ENCODE data around the gene PNPLA4. TPM values are rescaled to one million over a fixed set of nuclear protein-coding genes. Genes with fewer than 3 reads are reported as not detected.

PNPLA4 gene
- total and polyA plus RNA-seq, 2 of the 4 experiments (the other 2 are of a cell fraction) = 14.3 to 15.7 TPM

- in situ Hi-C loops (cut with MboI; ENCODE audit: low sequenced_read_pairs) (no loop called here), intact Hi-C loops (cut with micrococcal nuclease) (no loop called here), dilution Hi-C loops (cut with HindIII; ENCODE audit: low sequenced_read_pairs, unreplicated experiment) (no loop called here)
- TF ChIP-seq MAZ (IDR thresholded peaks at IDR 0.05; ENCODE audit: borderline replicate concordance, low read depth, low read length) (no peak), RAD21 (IDR thresholded peaks at IDR 0.05; ENCODE audit: low read length) (no peak), MAFK (IDR thresholded peaks at IDR 0.05; ENCODE audit: low read depth, low read length) (no peak), USF2 (IDR thresholded peaks at IDR 0.05; ENCODE audit: low read depth, low read length) (no peak), RCOR1 (IDR thresholded peaks at IDR 0.05; ENCODE audit: insufficient replicate concordance, low read length) (no peak), CEBPB (IDR thresholded peaks at IDR 0.05; ENCODE audit: low read depth, low read length) (no peak), CHD1 (IDR thresholded peaks at IDR 0.05; ENCODE audit: low read depth, low read length) (no peak), NFE2L2 (IDR thresholded peaks at IDR 0.05; ENCODE audit: low read depth, low read length) (no peak), MXI1 (IDR thresholded peaks at IDR 0.05; ENCODE audit: borderline replicate concordance, low read depth, low read length) (no peak), SMC3 (IDR thresholded peaks at IDR 0.05; ENCODE audit: low read depth, low read length) (no peak), RFX5 (IDR thresholded peaks at IDR 0.05; ENCODE audit: low read depth, low read length) (no peak), CTCF (conservative IDR thresholded peaks at IDR 0.05; ENCODE audit: low read depth, low read length) (no peak)
- TF ChIP-seq, protein P1, sequence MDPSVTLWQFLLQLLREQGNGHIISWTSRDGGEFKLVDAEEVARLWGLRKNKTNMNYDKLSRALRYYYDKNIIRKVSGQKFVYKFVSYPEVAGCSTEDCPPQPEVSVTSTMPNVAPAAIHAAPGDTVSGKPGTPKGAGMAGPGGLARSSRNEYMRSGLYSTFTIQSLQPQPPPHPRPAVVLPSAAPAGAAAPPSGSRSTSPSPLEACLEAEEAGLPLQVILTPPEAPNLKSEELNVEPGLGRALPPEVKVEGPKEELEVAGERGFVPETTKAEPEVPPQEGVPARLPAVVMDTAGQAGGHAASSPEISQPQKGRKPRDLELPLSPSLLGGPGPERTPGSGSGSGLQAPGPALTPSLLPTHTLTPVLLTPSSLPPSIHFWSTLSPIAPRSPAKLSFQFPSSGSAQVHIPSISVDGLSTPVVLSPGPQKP (IDR thresholded peaks at IDR 0.05; ENCODE audit: borderline replicate concordance, low read depth, low read length) = no peak
- H2BK20ac ChIP-seq (ENCODE audit: low read depth, low read length) = no peak overlapping the region
- no peaks in the 10 kb centered on the region for H4K20me1 ChIP-seq (ENCODE audit: insufficient read depth, low read length)
- H3K9ac ChIP-seq (ENCODE audit: low read depth, low read length) = no peak overlapping the region
- no peak overlapping the region for H3K4me3 ChIP-seq (ENCODE audit: insufficient read depth, low read depth, low read length)
- no peak overlapping the region for H3K14ac ChIP-seq (replicated peaks; ENCODE audit: low read depth, low read length)
- H3K4me1 ChIP-seq (ENCODE audit: control insufficient read depth, insufficient read depth, low read length) = no peaks in the 10 kb centered on the region
- no peaks in the 10 kb centered on the region for H3K79me1 ChIP-seq (ENCODE audit: low read depth in 1 of 2, low read length in 2 of 2)
- DNase-seq (no peak), ATAC-seq (ENCODE audit: low read depth) (no peak)
- no peaks in the 10 kb centered on the region for H3K36me3 ChIP-seq (ENCODE audit: control insufficient read depth, insufficient read depth, low read length)
- no peak overlapping the region for H2AK9ac ChIP-seq (replicated peaks; ENCODE audit: low read depth, low read length, poor library complexity)
- no peak overlapping the region for H4K8ac ChIP-seq (ENCODE audit: low read depth in 2 of 2, low read length in 2 of 2)
- BruUV-seq (replicated peaks) = no TSS peak
- no peak overlapping the region for H3K4me2 ChIP-seq (ENCODE audit: low read depth, low read length)
- CTCF ChIA-PET = no interaction called here
- H3K9me1 ChIP-seq (ENCODE audit: insufficient read depth, low read length) = no peaks in the 10 kb centered on the region
- H3K9me3 ChIP-seq (ENCODE audit: control insufficient read depth, insufficient read depth, low read length) = peaks cover 2% of the 10 kb centered on the region; the same call in 1 of the 2 replicates
- no peak overlapping the region for H2BK120ac ChIP-seq (ENCODE audit: low read depth, low read length)
- no peak overlapping the region for H3K27ac ChIP-seq (ENCODE audit: insufficient read depth, low read length)
- no peak overlapping the region for H3K18ac ChIP-seq (ENCODE audit: low read depth, low read length)
- POLR2A ChIA-PET (ENCODE audit: unreplicated experiment) = no interaction called here
- H4K91ac ChIP-seq (ENCODE audit: insufficient read depth, low read depth, low read length) = no peak overlapping the region
- H2BK15ac ChIP-seq (ENCODE audit: low read depth, low read length) = no peak overlapping the region
- WGBS, 2 experiments (ENCODE audit: extremely low coverage in 2 of 2, insufficient read length in 1 of 2) = 70% methylated on average over 4 of the region's 9 CpGs; no CpG with 5 or more reads in 1 of the 2 experiments
- H2AFZ ChIP-seq (replicated peaks; ENCODE audit: low read length, poor library complexity) = no peak overlapping the region
- H3K4ac ChIP-seq (ENCODE audit: low read depth, low read length) = no peak overlapping the region
- H2AK5ac ChIP-seq (ENCODE audit: low read depth, low read length) = no peak overlapping the region
- no peak overlapping the region for H4K5ac ChIP-seq (ENCODE audit: low read depth, low read length)
- no peaks in the 10 kb centered on the region for H3K27me3 ChIP-seq (ENCODE audit: control insufficient read depth, insufficient read depth, low read length)
- H3K56ac ChIP-seq (ENCODE audit: extremely low read depth, insufficient read depth, low read length) = no peak overlapping the region
- H3K23ac ChIP-seq (ENCODE audit: low read depth, low read length) = no peak overlapping the region
- no peak overlapping the region for H2BK5ac ChIP-seq (ENCODE audit: low read depth, low read length, poor library complexity, severe bottlenecking)
These were observed 35.3 kb downstream of the PNPLA4 start for GRCh38 chrX:7891928-7892327.
